Cortex of kidney (tissue), 1 donor: ENCODE measurements around the gene GRK6.
"Not testable (repeated sequence)": the region's sequence is repeated elsewhere in the genome, so short reads cannot be mapped to it uniquely, and the experiment has no call there.

Source experiments
- DNase-seq: peaks from one replicate; lab custom pipeline; 2025; lab: John Stamatoyannopoulos, UW

Gene GRK6

DNA sequence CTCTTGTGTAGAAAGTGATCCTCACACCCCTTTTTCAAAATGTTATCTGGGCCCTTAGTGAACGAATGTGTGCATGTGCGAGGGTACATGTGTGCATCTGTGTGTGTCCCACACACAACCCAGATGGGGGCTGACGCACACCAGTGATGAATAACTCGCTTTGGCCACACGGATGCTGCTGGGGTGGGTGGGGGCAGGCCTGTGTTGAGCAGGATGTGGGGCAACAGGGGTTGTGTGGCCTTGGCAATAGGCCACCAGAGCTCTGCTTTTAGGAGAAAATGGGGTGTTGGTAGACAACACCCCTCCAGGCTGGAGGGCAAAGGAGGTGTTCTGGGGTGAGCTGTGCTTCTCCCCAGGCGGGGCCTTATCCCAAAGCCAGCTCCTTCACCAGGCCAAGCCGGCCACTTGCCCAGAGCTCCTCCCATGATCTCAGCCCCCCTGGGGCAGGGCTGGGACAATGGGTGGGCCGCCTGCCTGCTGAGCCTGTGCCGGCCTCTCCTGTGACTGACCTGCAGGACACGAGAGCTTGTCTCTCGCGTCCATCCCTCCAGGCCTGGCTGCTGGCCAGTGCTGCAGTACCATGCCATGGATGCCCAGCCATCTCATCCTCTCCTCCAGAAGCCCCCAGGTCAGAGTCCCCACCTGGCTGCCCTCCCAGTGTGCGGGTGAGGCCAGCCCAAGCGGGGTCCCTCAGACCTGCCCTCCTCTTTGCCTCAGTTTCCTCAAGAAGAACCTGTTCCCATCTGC is 45.3 kb downstream of the GRK6 start:
- DNase-seq, result no peak

GRCh38 chr5:177472460-177473442 is 46.3 kb downstream of the GRK6 start:
- no peak for DNase-seq

DNA sequence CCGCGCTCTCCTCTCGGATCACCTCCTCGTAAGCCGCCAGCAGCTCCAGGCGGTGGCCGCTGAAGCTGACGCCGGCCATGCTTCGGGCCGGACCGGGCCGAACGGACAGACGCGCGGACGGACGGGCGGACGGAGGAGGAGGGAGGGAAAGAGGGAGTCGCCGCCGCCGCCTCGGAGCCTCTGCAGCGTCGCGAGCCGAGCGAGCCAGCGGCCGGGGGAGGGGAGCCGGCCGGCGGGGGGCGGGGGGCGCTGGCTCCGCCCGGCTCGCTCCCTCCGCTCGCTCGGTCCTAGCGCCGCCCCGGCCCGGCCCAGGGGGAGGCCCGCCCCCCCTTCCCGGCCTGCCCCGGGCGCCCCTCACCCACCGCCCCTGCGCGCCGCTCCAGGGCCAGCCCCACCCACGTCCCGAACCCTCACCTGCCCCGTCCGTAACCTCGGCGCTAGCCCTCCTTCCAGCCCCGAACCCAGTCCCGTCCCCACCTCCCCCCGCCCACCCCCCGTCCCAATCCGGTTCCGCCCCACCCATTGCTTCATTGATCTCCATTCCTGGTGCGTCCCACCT is 47.0 kb downstream of the GRK6 start, which contains the start of gene DBN1:
DBN1 (minus strand) TSS at position 192 of the 559 bp plus-strand sequence; CDS start at position 79, 113 bp downstream.
- no peak for DNase-seq

GRCh38 chr5:177474002-177474476 is 47.6 kb downstream of the GRK6 start:
- DNase-seq, result no peak

DNA sequence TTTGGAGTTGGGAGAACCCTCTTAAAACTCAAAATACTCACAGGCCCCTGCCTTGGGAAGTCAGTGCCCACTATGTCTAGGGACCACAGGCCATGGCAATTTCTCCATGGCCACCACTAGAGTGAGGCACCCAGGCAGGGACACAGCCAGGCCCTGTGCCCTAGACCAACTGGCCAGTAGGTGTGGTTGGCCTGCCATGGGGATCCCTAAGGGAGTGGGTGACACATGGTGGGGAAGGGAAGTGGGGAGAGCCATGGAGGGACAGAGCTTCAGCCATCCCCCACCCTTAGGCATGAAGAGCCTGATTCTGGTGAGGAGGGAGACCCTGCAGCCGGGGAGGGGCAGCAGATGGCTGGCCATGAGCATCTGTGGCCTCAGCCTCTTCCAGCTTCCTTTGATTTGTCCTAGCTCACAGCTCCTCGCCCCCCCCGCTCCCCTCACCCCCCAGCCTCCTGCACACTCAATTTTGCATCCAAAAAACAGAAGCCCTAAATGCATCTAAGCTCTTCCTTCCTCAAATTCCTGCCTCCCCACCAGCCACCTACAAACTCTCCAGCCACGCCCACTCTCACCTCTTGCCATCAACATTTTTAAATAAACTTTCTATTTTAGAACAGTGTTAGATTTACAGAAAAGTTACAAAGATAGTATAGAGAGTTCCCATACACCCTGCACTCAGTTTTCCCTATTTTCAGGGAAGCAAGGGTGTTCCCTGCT is 48.5 kb downstream of the GRK6 start:
- no peak for DNase-seq

GRCh38 chr5:177475563-177476427 is 49.3 kb downstream of the GRK6 start:
- DNase-seq, result no peak

GRCh38 chr5:177476531-177477233 is 50.2 kb downstream of the GRK6 start:
- DNase-seq, result no peak

- DNase-seq, result no peak
Measured at GRCh38 chr5:177477701-177478477, 51.4 kb downstream of the GRK6 start.

- no peak for DNase-seq
Measured at GRCh38 chr5:177478711-177479646, 52.5 kb downstream of the GRK6 start.

DNA sequence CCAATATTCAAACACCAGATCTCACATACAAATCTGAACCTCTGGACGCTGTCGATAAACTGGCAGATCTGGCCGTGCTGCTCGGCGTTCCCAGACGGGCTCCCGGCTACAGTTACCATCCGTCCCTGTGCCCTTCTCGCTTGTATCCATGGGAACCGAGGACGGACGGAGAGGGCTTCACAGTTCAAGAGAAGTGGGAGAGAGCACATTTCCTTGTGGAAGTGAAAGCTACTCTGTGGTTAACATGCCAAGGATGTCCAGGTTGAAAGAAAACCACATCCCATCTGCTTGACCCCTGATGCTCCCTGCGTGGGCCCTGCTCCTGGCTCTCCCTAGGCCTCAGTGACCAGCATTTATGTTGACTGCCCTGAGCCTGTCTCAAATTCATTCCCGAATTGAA is 53.3 kb downstream of the GRK6 start:
- no peak for DNase-seq

GRCh38 chr5:177482359-177482795 is 55.9 kb downstream of the GRK6 start:
- DNase-seq, result no peak

DNA sequence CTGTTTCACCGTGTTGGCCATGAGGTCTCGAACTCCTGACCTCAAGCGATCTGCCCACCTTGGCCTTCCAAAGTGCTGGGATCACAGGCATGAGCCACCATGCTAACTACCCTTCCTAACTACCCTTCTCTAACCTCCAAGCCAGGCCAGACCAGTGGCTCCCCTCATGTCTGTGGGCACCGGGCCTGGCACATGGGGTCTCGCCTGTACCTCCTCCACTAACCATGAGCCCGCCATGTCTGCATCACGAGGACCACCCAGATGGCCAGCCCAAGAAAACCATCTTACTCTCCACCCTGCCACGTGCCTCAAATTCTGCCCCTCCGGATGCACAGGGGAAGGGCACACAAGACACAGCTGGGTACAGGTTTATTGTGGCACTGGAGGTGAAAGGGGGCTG is 56.6 kb downstream of the GRK6 start:
- DNase-seq, result no peak

GRCh38 chr5:177483994-177484901 is 57.8 kb downstream of the GRK6 start:
- no peak for DNase-seq

- DNase-seq, result no peak
Measured at GRCh38 chr5:177484902-177485549, 58.5 kb downstream of the GRK6 start.

- DNase-seq, result not testable (repeated sequence)
Measured at GRCh38 chr5:177485753-177486152, 59.3 kb downstream of the GRK6 start.

GRCh38 chr5:177486256-177486655 is 59.8 kb downstream of the GRK6 start:
- no peak for DNase-seq
